ENCODE results near the gene QKI.
A peak's percentile ranks its signal among the peaks of the same experiment; 100 is the strongest.
"Not testable (repeated sequence)": the region's sequence is repeated elsewhere in the genome, so short reads cannot be mapped to it uniquely, and the experiment has no call there.

QKI gene

GRCh38 chr6:163414946-163415619 is 565 bp downstream of the QKI start:
- no peak for DNase-seq (ENCODE audit: low read depth)

GRCh38 chr6:163415620-163416556 is 1.4 kb downstream of the QKI start:
- DNase-seq (ENCODE audit: low read depth) = no peak

GRCh38 chr6:163416557-163417253 is 2.2 kb downstream of the QKI start:
- DNase-seq (ENCODE audit: low read depth) = peak; percentile 80

- no peak for DNase-seq (ENCODE audit: low read depth)
Observed at GRCh38 chr6:163417595-163417994, 3.1 kb downstream of the QKI start.

GRCh38 chr6:163418311-163419029 is 4.0 kb downstream of the QKI start:
- no peak for DNase-seq (ENCODE audit: low read depth)

GRCh38 chr6:163419413-163420288 is 5.1 kb downstream of the QKI start:
- DNase-seq (ENCODE audit: low read depth) = no peak

- DNase-seq (ENCODE audit: low read depth) = no peak
Observed at GRCh38 chr6:163420289-163420614, 5.7 kb downstream of the QKI start.

GRCh38 chr6:163422550-163422949 is 8.0 kb downstream of the QKI start:
- no peak for DNase-seq (ENCODE audit: low read depth)

- no peak for DNase-seq (ENCODE audit: low read depth)
Observed at GRCh38 chr6:163423696-163424095, 9.2 kb downstream of the QKI start.

GRCh38 chr6:163427498-163428254 is 13.2 kb downstream of the QKI start:
- peak; percentile 77 for DNase-seq (ENCODE audit: low read depth)

- no peak for DNase-seq (ENCODE audit: low read depth)
Observed at GRCh38 chr6:163428373-163428772, 13.9 kb downstream of the QKI start.

GRCh38 chr6:163429858-163430448 is 15.4 kb downstream of the QKI start:
- DNase-seq (ENCODE audit: low read depth) = no peak

- DNase-seq (ENCODE audit: low read depth) = no peak
Observed at GRCh38 chr6:163432300-163432699, 17.8 kb downstream of the QKI start.

- DNase-seq (ENCODE audit: low read depth) = not testable (repeated sequence)
Observed at GRCh38 chr6:163433486-163433885, 19.0 kb downstream of the QKI start.

- DNase-seq (ENCODE audit: low read depth) = no peak
Observed at GRCh38 chr6:163435023-163435422, 20.5 kb downstream of the QKI start.

GRCh38 chr6:163436843-163437242 is 22.3 kb downstream of the QKI start:
- no peak for DNase-seq (ENCODE audit: low read depth)

GRCh38 chr6:163437466-163437865 is 22.9 kb downstream of the QKI start:
- DNase-seq (ENCODE audit: low read depth) = no peak

GRCh38 chr6:163438298-163438939 is 23.9 kb downstream of the QKI start:
- DNase-seq (ENCODE audit: low read depth) = no peak

- DNase-seq (ENCODE audit: low read depth) = no peak
Observed at GRCh38 chr6:163438940-163439335, 24.4 kb downstream of the QKI start.
